BJ (cell line): ENCODE data around the gene HBM. TPM values are rescaled to one million over a fixed set of nuclear protein-coding genes. Genes with fewer than 3 reads are reported as not detected.
"Not testable (repeated sequence)": the region's sequence is repeated elsewhere in the genome, so short reads cannot be mapped to it uniquely, and the experiment has no call there.

Experiments
- CTCF ChIA-PET: fragments of 350-600 bp; formaldehyde crosslinking; extraction: SDS; loops from one replicate; lab custom pipeline; 2021; ENCODE audit warnings: antibody characterized with exemption, inconsistent platforms; lab: Yijun Ruan, JAX
- POLR2A ChIA-PET: fragments of 300-600 bp; sonication (Branson Sonifier 250); formaldehyde crosslinking; extraction: SDS; loops from one replicate; lab custom pipeline; 2021; ENCODE audit warnings: antibody characterized with exemption; lab: Charles Lee
- DNase-seq: peaks from one replicate; pipeline ENCODE4 v3.0.0-alpha.2; 2011; ENCODE audit warnings: low read depth
- H3K27me3 ChIP-seq: 2 replicates; pipeline ENCODE4 v1.6.0; 2011; ENCODE audit warnings: low read length; ENCODE audit not compliant: control insufficient read depth, insufficient read depth
- H3K36me3 ChIP-seq: 2 replicates; pipeline ENCODE4 v1.5.1; 2011; ENCODE audit warnings: low read length; ENCODE audit not compliant: control insufficient read depth, insufficient read depth
- H3K4me3 ChIP-seq: 2 replicates; pipeline ENCODE4 v1.5.1; 2011; ENCODE audit warnings: low read depth, mild to moderate bottlenecking, control low read depth, low read length
- polyA plus RNA-seq: library from polyadenylated mRNA; depleted of rRNA; stranded (reverse); fragments of >200 nt; gene quantifications from 2 replicates; pipeline ENCODE4 v1.2.3, GENCODE V29; 2011
- TF ChIP-seq, protein P1 (sequence below): IDR thresholded peaks from 2 replicates; pipeline ENCODE4 v1.5.1; 2011; ENCODE audit warnings: low read depth, mild to moderate bottlenecking, control low read depth, inconsistent platforms, low read length, moderate library complexity; ENCODE audit not compliant: insufficient read depth

Gene HBM
- polyA plus RNA-seq, 1 experiment: not detected

DNA sequence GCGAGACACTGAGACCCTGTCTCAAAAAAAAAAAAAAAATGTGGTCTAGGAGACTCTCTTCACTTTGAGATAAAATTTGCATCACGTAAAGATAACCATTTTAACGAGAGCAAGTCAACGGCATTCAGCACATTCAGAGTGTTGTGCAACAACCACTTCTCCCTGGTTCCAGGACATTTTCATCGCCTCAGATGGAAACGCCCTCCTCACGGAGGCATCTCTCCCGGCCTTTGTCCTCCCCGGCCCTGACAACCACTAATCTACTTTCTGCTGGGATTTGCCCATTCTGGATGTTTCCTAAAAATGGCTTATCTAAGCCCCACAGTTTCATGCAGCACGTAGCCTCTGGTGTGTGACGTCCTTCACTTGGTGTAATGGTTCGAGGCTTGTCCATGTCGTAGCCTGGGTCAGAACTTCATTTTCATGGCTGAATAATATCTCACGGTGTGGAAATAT lies 21.0 kb upstream of the HBM start:
- ChIA-PET POLR2A (no interaction called here), CTCF (interaction anchor here (1.0 kb wide), 1 partner anchor 36 kb away, joined by 4 read pairs; the partner anchor contains the start of gene HBQ1)
- no peaks in the 10 kb centered on the region for H3K27me3 ChIP-seq
- H3K36me3 ChIP-seq: no peaks in the 10 kb centered on the region
- TF ChIP-seq, protein P1, sequence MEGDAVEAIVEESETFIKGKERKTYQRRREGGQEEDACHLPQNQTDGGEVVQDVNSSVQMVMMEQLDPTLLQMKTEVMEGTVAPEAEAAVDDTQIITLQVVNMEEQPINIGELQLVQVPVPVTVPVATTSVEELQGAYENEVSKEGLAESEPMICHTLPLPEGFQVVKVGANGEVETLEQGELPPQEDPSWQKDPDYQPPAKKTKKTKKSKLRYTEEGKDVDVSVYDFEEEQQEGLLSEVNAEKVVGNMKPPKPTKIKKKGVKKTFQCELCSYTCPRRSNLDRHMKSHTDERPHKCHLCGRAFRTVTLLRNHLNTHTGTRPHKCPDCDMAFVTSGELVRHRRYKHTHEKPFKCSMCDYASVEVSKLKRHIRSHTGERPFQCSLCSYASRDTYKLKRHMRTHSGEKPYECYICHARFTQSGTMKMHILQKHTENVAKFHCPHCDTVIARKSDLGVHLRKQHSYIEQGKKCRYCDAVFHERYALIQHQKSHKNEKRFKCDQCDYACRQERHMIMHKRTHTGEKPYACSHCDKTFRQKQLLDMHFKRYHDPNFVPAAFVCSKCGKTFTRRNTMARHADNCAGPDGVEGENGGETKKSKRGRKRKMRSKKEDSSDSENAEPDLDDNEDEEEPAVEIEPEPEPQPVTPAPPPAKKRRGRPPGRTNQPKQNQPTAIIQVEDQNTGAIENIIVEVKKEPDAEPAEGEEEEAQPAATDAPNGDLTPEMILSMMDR: no peak
- DNase-seq: no peak
- no peak overlapping the region for H3K4me3 ChIP-seq

DNA sequence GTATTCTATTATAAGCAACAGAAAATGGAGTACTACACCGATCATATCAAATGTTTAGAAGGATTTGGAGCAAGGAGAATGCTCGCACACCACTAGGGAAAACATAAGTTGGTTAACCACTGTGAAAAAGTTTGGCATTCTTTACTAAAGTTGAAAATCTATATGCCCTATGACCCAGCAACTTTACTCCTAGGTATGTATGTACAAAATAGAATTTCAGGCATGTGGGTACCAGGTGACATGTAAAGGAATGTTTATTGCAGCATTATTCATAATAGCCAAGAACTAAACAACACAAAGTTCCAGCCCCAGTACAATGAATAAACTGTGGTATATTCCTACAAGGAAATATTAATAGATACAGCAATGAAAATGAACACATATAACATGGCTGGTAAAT lies 19.1 kb upstream of the HBM start:
- DNase-seq: no peak
- TF ChIP-seq, protein P1: no peak
- POLR2A ChIA-PET: no interaction called here
- H3K4me3 ChIP-seq: no peak overlapping the region
- no peaks in the 10 kb centered on the region for H3K27me3 ChIP-seq
- CTCF ChIA-PET: no interaction called here
- H3K36me3 ChIP-seq: no peaks in the 10 kb centered on the region

DNA sequence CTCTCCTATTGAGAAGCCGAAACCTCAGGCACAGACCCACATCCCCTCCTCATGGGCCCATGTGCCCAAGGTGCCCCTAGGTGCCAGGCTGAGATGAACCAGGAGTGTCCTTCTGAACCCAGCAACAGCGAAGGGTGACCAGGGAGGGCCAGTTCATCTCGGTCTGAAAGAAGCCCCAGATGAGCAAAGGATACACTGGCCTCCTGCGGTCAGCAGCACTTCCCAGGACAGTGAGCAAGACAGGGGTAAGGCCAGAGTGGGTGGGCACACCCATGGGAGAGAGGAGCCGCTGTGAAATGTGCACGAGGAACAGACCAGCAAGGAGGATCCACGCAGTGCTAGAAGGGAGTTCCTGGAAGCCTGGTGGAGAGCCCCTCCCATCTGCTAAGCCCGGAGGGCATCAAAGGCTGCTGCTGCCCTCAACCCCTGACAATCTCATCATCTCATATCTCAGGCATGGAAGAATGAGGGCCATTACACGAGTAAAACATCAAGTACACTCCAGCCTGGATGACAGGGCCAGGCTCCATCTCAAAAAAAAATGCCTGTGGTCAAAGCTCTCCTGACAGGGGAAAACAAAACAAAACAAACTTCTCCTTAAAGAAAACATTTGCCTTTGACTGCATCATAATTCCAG lies 16.6 kb upstream of the HBM start:
- ChIA-PET POLR2A (interaction anchor here (0.7 kb wide), 1 partner anchor 74 kb away, joined by 4 read pairs; no protein-coding TSS in a partner anchor), CTCF (interaction anchor here (0.8 to 1.6 kb wide), 4 partner anchors 31 to 33 kb away, joined by 3 to 4 read pairs (median 4); partner anchors contain the start of gene HBQ1)
- no peak for DNase-seq
- Histone ChIP-seq H3K27me3 (no peaks in the 10 kb centered on the region), H3K36me3 (no peaks in the 10 kb centered on the region), H3K4me3 (no peak overlapping the region)
- TF ChIP-seq, protein P1: no peak

DNA sequence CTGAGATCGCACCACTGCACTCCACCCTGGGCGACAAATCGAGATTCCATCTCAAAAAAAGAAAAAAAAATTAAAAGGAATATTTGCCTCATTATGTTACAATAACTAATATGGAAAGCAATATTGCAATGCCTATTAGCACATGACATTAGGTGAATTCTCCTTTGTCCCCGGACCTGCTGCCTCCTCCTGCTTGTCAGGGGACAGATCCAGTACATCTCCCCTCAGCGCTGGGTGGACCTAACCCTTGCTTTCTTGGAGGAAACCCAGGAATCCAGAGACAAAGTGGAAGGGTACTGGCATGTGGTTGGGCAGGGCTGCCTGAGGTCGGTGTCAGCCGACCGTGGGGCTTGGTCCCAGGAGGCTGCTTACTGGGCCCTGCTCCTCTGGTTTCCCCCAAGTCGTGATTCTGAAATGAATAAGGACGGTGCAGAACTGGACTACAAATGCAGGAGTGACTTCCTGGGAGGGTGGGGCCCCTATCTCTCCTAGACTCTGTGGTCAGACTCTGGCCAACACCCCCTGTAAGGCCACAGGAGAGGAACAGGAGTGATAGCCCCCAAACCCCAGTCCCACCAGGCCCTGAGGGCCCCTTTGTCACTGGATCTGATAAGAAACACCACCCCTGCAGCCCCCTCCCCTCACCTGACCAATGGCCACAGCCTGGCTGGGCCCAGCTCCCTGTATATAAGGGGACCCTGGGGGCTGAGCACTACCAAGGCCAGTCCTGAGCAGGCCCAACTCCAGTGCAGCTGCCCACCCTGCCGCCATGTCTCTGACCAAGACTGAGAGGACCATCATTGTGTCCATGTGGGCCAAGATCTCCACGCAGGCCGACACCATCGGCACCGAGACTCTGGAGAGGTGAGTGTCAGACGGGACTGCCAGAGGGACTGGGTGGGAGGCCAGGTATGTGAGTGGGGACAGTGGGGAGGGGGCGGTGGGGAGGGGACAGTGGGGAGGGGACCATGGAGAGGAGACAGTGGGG lies 13.3 kb upstream of the HBM start, which contains the start of gene HBZ:
TSS of gene HBZ (plus strand) at position 504 of the 988 bp plus-strand sequence. CDS start at position 770, 266 bp downstream.
- ChIA-PET POLR2A (no interaction called here), CTCF (no interaction called here)
- DNase-seq: no peak
- Histone ChIP-seq H3K27me3 (peaks cover 2% of the 10 kb centered on the region), H3K4me3 (no peak within 1 kb of the TSS), H3K36me3 (no peaks in the 10 kb centered on the region)
- TF ChIP-seq, protein P1: no peak

DNA sequence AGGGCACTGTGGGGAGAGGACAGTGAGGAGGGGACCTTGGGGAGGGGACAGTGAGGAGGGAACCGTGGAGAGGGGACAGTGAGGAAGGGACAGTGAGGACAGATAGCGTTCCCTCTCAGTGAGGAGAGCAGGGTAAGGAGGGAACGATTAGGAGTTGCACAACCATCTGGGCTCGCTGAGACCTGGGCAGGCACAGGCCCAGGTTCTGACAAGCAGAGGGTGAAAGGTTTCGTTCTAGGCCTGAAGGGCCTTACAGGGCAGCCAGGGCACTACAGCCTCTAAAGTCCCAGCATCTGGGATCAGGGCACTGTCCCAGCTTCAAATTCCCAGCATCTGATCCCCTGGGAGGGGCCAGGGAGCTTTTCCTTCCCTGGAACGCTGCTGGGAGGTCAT lies 12.7 kb upstream of the HBM start:
- POLR2A ChIA-PET, CTCF ChIA-PET: not testable (repeated sequence)

DNA sequence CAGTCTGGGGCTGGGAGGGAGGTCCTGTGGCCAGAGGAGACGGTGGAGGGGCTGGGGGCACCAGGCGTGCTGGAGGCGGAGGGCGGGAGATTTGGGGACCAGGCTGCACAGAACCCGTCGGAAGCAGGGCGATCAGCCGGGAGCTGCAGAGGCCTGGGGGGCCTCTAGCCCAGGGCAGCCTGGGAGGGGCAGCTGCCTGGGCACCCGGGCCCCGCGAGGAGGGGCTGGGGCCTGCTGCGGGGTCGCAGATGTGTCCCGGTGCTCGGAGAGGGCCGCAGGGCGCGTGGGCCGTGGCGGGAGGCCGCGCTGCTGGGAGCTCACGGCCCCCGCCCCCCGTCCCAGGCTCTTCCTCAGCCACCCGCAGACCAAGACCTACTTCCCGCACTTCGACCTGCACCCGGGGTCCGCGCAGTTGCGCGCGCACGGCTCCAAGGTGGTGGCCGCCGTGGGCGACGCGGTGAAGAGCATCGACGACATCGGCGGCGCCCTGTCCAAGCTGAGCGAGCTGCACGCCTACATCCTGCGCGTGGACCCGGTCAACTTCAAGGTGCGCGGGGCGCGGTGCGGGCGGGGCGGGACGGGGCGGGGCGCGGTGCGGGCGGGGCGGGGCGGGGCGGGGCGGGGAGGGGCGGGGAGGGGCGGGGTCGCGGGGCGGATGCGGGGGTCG lies 12.1 kb upstream of the HBM start:
- H3K36me3 ChIP-seq, CTCF ChIA-PET, POLR2A ChIA-PET, H3K27me3 ChIP-seq, H3K4me3 ChIP-seq, DNase-seq: not testable (repeated sequence)

More for the DNA sequence above, 12.7 kb upstream of the HBM start:
- not testable (repeated sequence) for H3K36me3 ChIP-seq, DNase-seq, H3K27me3 ChIP-seq, H3K4me3 ChIP-seq
